Mesothelial cell of epicardium (in vitro differentiated cells): ENCODE measurements around the gene ZNF275. TPM values are rescaled to one million over a fixed set of nuclear protein-coding genes. Genes with fewer than 3 reads are reported as not detected.
"Not testable (repeated sequence)": the region's sequence is repeated elsewhere in the genome, so short reads cannot be mapped to it uniquely, and the experiment has no call there.

Experiments
- DNase-seq, 2 experiments: peaks; one replicate each; pipeline ENCODE4 v3.0.0; 2021; ENCODE audit warnings: low spot score in 2 of 2; ENCODE audit not compliant: unreplicated experiment in 2 of 2
- H3K27ac Mint-ChIP-seq: 2 replicates; pipeline ENCODE4 v1.8.0; 2021; ENCODE audit warnings: mixed read lengths
- H3K27me3 Mint-ChIP-seq: 2 replicates; pipeline ENCODE4 v1.8.0; 2021; ENCODE audit warnings: low read depth, mixed read lengths
- H3K36me3 Mint-ChIP-seq: 2 replicates; pipeline ENCODE4 v1.8.0; 2021; ENCODE audit warnings: mixed read lengths
- H3K4me1 Mint-ChIP-seq: 2 replicates; pipeline ENCODE4 v1.8.0; 2021; ENCODE audit warnings: mixed read lengths
- H3K4me3 Mint-ChIP-seq: 2 replicates; pipeline ENCODE4 v1.8.0; 2021; ENCODE audit warnings: mild to moderate bottlenecking, moderate library complexity, mixed read lengths
- H3K9me3 Mint-ChIP-seq: 2 replicates; pipeline ENCODE4 v1.8.0; 2021; ENCODE audit warnings: mixed read lengths
- CTCF ChIP-seq: fragments of 200-600 bp; sonication (generic); IDR thresholded peaks from one replicate; pipeline ENCODE4 v1.5.0; 2021; ENCODE audit warnings: antibody characterized with exemption; ENCODE audit not compliant: unreplicated experiment
- total RNA-seq: library from RNA; stranded (reverse); gene quantifications from 3 replicates; pipeline ENCODE4 v1.2.1, GENCODE V29; 2021

ZNF275 gene
- total RNA-seq, 1 donor from 2014 or later = 17.5 TPM

- Mint-ChIP-seq H3K36me3 (no peaks in the 10 kb centered on the region), H3K9me3 (peaks cover 2% of the 10 kb centered on the region), H3K27ac (no peak overlapping the region), H3K4me3 (no peak overlapping the region), H3K4me1 (peaks cover 2% of the 10 kb centered on the region), H3K27me3 (peaks cover 20% of the 10 kb centered on the region)
- TF ChIP-seq CTCF = no peak
- no peak for DNase-seq
Measured at GRCh38 chrX:153317996-153318722, 15.8 kb upstream of the ZNF275 start.

GRCh38 chrX:153318811-153319210 is 15.1 kb upstream of the ZNF275 start:
- Mint-ChIP-seq H3K9me3 (peaks cover 7% of the 10 kb centered on the region), H3K4me3 (no peak overlapping the region), H3K27me3 (peaks cover 24% of the 10 kb centered on the region), H3K27ac (no peak overlapping the region), H3K36me3 (no peaks in the 10 kb centered on the region), H3K4me1 (peaks cover 2% of the 10 kb centered on the region)
- DNase-seq = no peak
- TF ChIP-seq CTCF = no peak

GRCh38 chrX:153319295-153320046 is 14.5 kb upstream of the ZNF275 start:
- peaks cover 13% of the 10 kb centered on the region for H3K9me3 Mint-ChIP-seq
- peaks cover 31% of the 10 kb centered on the region for H3K27me3 Mint-ChIP-seq
- no peak overlapping the region for H3K27ac Mint-ChIP-seq
- H3K4me3 Mint-ChIP-seq = no peak overlapping the region
- H3K36me3 Mint-ChIP-seq = no peaks in the 10 kb centered on the region
- no peak for DNase-seq
- H3K4me1 Mint-ChIP-seq = peaks cover 2% of the 10 kb centered on the region
- TF ChIP-seq CTCF = no peak

- not testable (repeated sequence) for H3K27ac Mint-ChIP-seq, DNase-seq, H3K4me1 Mint-ChIP-seq, H3K36me3 Mint-ChIP-seq, H3K4me3 Mint-ChIP-seq
- H3K9me3 Mint-ChIP-seq = peaks cover 19% of the 10 kb centered on the region
- peaks cover 33% of the 10 kb centered on the region for H3K27me3 Mint-ChIP-seq
Measured at GRCh38 chrX:153320047-153320443, 13.9 kb upstream of the ZNF275 start.

GRCh38 chrX:153320555-153321184 is 13.3 kb upstream of the ZNF275 start:
- no peak for DNase-seq
- Mint-ChIP-seq H3K27me3 (peaks cover 38% of the 10 kb centered on the region), H3K9me3 (peaks cover 24% of the 10 kb centered on the region), H3K36me3 (no peaks in the 10 kb centered on the region), H3K27ac (no peak overlapping the region), H3K4me3 (no peak overlapping the region), H3K4me1 (peaks cover 2% of the 10 kb centered on the region)
- no peak for TF ChIP-seq CTCF
